Natural killer cell (primary cell): ENCODE measurements around the gene DDX60. TPM values are rescaled to one million over a fixed set of nuclear protein-coding genes. Genes with fewer than 3 reads are reported as not detected.
"Not testable (repeated sequence)": the region's sequence is repeated elsewhere in the genome, so short reads cannot be mapped to it uniquely, and the experiment has no call there.

Source experiments
- ATAC-seq, 3 donors: fragments of 150-1000 bp in 2 of 3; fragments of 200-7000 bp in 1 of 3; cut with Tn5 transposase; 1 replicate in 1 of 3; 2 replicates in 2 of 3; pipeline ENCODE4 v1.10.0; 2021; ENCODE audit warnings: mild to moderate bottlenecking in 2 of 3, moderate library complexity in 2 of 3
- DNase-seq, 2 donors: peaks; one replicate each; pipeline versions ENCODE4 v3.0.0 to v3.0.0-alpha.2; 2013 to 2021; ENCODE audit warnings: mixed read lengths in 1 of 2
- H3K27ac ChIP-seq: one replicate; pipeline ENCODE4 v1.5.1; 2013; ENCODE audit warnings: mild to moderate bottlenecking, low read length
- H3K27me3 ChIP-seq: one replicate; pipeline ENCODE4 v1.6.1; 2013; ENCODE audit warnings: low read length; ENCODE audit not compliant: control insufficient read depth, insufficient read depth
- H3K36me3 ChIP-seq: one replicate; pipeline ENCODE4 v1.6.1; 2013; ENCODE audit warnings: low read length; ENCODE audit not compliant: control insufficient read depth, insufficient read depth
- H3K4me1 ChIP-seq: one replicate; pipeline ENCODE4 v1.6.1; 2013; ENCODE audit warnings: low read length; ENCODE audit not compliant: control insufficient read depth, insufficient read depth
- H3K4me3 ChIP-seq: one replicate; pipeline ENCODE4 v1.5.1; 2013; ENCODE audit warnings: low read length
- H3K9me3 ChIP-seq: one replicate; pipeline ENCODE4 v1.6.1; 2013; ENCODE audit warnings: low read length; ENCODE audit not compliant: control insufficient read depth, insufficient read depth
- H3K27ac Mint-ChIP-seq, 2 donors: one replicate each; pipeline ENCODE4 v1.8.0; 2022; ENCODE audit warnings: mild to moderate bottlenecking in 2 of 2, mixed read lengths in 2 of 2, moderate library complexity in 1 of 2
- H3K27me3 Mint-ChIP-seq, 2 donors: one replicate each; pipeline ENCODE4 v1.8.0; 2022; ENCODE audit warnings: low read depth in 2 of 2, mixed read lengths in 2 of 2
- H3K36me3 Mint-ChIP-seq: one replicate; pipeline ENCODE4 v1.8.0; 2022; ENCODE audit warnings: mixed read lengths
- H3K4me1 Mint-ChIP-seq, 2 donors: one replicate each; pipeline ENCODE4 v1.8.0; 2022; ENCODE audit warnings: mixed read lengths in 2 of 2
- H3K4me3 Mint-ChIP-seq: one replicate; pipeline ENCODE4 v1.8.0; 2022; ENCODE audit warnings: mild to moderate bottlenecking, moderate library complexity, mixed read lengths
- H3K9me3 Mint-ChIP-seq, 2 donors: one replicate each; pipeline ENCODE4 v1.8.0; 2022; ENCODE audit warnings: mixed read lengths in 2 of 2
- CTCF ChIP-seq: fragments of 200-600 bp; IDR thresholded peaks from one replicate; pipeline ENCODE4 v1.8.0; 2022; ENCODE audit warnings: antibody characterized with exemption
- WGBS: methylation state at CpG from one replicate; pipeline ENCODE4 v1.1.7; 2013; ENCODE audit warnings: missing lambda C conversion rate; ENCODE audit not compliant: insufficient coverage; 5-methylcytosine and 5-hydroxymethylcytosine counted together
- intact Hi-C: fragments of 100-400 bp; cut with micrococcal nuclease; formaldehyde crosslinking; loops from one replicate; pipeline ENCODE4 v1.14.2; 2022
- total RNA-seq, 4 donors: library from RNA; stranded (reverse); fragments of 120-200 nt in 1 of 4; gene quantifications; one replicate each; pipeline versions ENCODE4 v1.2.3 to v1.2.4, GENCODE V29; 2013 to 2022

Gene DDX60
- total RNA-seq, 3 donors from 2014 or later (not counting 1 experiment from before 2014, with no cell fraction given): 29.4 to 37.2 (median 31.5) TPM

GRCh38 chr4:168337550-168337940, 19.0 kb upstream of the DDX60 start:
- no peak for ATAC-seq
- DNase-seq: no peak
- Mint-ChIP-seq H3K36me3 (no peaks in the 10 kb centered on the region), H3K27ac (no peak overlapping the region), H3K9me3 (peaks cover 6 to 8% of the 10 kb centered on the region in 2 donors), H3K27me3 (no peaks in the 10 kb centered on the region), H3K4me3 (no peak overlapping the region), H3K4me1 (no peaks in the 10 kb centered on the region)
- Histone ChIP-seq H3K9me3 (no peaks in the 10 kb centered on the region), H3K4me3 (no peak overlapping the region), H3K27me3 (no peaks in the 10 kb centered on the region), H3K27ac (no peak overlapping the region), H3K4me1 (no peaks in the 10 kb centered on the region), H3K36me3 (no peaks in the 10 kb centered on the region)
- intact Hi-C loops: no loop called here
- 93% methylated on average over 3 of the region's 3 CpGs for WGBS
- no peak for TF ChIP-seq CTCF

DNA sequence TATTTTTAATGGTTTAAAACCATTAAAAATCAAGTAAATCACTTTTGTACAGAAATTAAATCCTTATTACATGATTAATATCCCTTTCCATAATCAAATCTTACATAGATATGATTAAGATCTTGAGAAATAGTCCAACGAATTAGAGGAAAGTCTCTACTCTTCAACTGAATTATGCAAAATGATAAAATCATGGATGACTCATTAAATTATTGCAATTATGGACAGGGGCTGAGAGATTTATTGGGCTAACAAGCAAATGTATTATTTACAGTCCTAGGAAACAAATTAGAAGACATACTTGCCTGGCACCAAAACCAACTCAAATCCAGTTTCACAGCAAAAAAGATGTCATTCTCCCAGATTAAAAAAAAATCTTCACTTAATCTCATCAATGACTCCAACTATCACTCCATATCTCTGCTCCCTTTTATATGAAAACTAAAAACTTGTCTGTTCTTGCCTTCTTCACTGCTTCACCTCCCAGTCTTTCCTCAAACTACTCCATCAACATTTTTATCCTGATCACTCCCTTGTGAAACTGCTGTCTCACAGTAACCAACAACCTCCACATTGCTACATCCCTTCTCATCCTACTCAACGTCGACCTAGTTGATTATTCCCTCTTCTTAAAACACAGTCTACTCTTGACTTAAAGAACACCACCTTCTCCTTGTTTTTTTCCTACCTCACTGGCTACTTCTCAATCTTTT, 18.4 kb upstream of the DDX60 start:
- H3K27ac Mint-ChIP-seq: no peak overlapping the region
- H3K4me3 Mint-ChIP-seq: no peak overlapping the region
- no peaks in the 10 kb centered on the region for H3K9me3 ChIP-seq
- no peak overlapping the region for H3K27ac ChIP-seq
- H3K4me3 ChIP-seq: no peak overlapping the region
- intact Hi-C loops: no loop called here
- no peak for TF ChIP-seq CTCF
- no peaks in the 10 kb centered on the region for H3K4me1 Mint-ChIP-seq
- H3K4me1 ChIP-seq: no peaks in the 10 kb centered on the region
- no peak for ATAC-seq
- peaks cover 4 to 8% of the 10 kb centered on the region in 2 donors for H3K9me3 Mint-ChIP-seq
- H3K27me3 ChIP-seq: no peaks in the 10 kb centered on the region
- DNase-seq: no peak
- whole genome bisulfite sequencing: 94% methylated on average over 2 of the region's 3 CpGs
- H3K36me3 ChIP-seq: no peaks in the 10 kb centered on the region
- H3K36me3 Mint-ChIP-seq: no peaks in the 10 kb centered on the region
- H3K27me3 Mint-ChIP-seq: no peaks in the 10 kb centered on the region

DNA sequence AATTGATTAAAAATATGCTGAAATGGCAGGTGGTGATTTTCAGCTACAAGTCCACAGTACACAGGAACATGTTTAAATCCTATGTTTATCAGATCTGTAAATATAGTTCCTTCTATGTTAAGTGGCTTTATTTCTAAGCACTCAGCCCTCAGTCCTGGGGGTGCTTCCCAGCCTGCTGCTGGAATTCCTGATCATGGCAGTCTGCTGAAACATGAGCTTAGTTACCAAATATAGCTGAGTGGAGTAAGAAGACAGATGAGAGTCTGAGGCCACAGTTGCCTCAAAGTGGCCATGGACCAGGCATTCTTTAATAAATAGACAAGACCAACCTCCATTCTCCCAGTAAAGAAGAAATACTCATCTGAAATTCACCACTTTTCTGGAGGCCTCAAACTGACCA, 17.1 kb upstream of the DDX60 start:
- Mint-ChIP-seq H3K9me3 (no peaks in the 10 kb centered on the region), H3K36me3 (no peaks in the 10 kb centered on the region), H3K27me3 (peaks cover 0 to under 1% of the 10 kb centered on the region in 2 donors), H3K4me1 (no peaks in the 10 kb centered on the region), H3K27ac (no peak overlapping the region), H3K4me3 (no peak overlapping the region)
- Histone ChIP-seq H3K4me3 (no peak overlapping the region), H3K27me3 (no peaks in the 10 kb centered on the region), H3K9me3 (no peaks in the 10 kb centered on the region), H3K4me1 (no peaks in the 10 kb centered on the region), H3K27ac (no peak overlapping the region), H3K36me3 (no peaks in the 10 kb centered on the region)
- no peak for TF ChIP-seq CTCF
- no peak for ATAC-seq
- no peak for DNase-seq
- intact Hi-C loops: no loop called here

- intact Hi-C loops: no loop called here
Observed at GRCh38 chr4:168334053-168334452, 15.5 kb upstream of the DDX60 start.

GRCh38 chr4:168330575-168330974, 12.0 kb upstream of the DDX60 start:
- DNase-seq, H3K27me3 Mint-ChIP-seq, H3K27me3 ChIP-seq, H3K27ac Mint-ChIP-seq, H3K36me3 Mint-ChIP-seq, H3K4me3 ChIP-seq, H3K4me1 Mint-ChIP-seq, H3K9me3 ChIP-seq, ATAC-seq, intact Hi-C loops, H3K4me3 Mint-ChIP-seq, H3K36me3 ChIP-seq, H3K9me3 Mint-ChIP-seq, H3K4me1 ChIP-seq, H3K27ac ChIP-seq: not testable (repeated sequence)
- WGBS: 95% methylated on average over 3 of the region's 3 CpGs

More at GRCh38 chr4:168334053-168334452, 15.5 kb upstream of the DDX60 start:
- H3K4me1 Mint-ChIP-seq: no peaks in the 10 kb centered on the region
- Histone ChIP-seq H3K27ac (no peak overlapping the region), H3K27me3 (no peaks in the 10 kb centered on the region), H3K36me3 (no peaks in the 10 kb centered on the region), H3K9me3 (no peaks in the 10 kb centered on the region), H3K4me3 (no peak overlapping the region), H3K4me1 (no peaks in the 10 kb centered on the region)
- H3K27ac Mint-ChIP-seq: no peak overlapping the region
- H3K4me3 Mint-ChIP-seq: no peak overlapping the region
- H3K36me3 Mint-ChIP-seq: no peaks in the 10 kb centered on the region
- ATAC-seq (no peak), DNase-seq (no peak)
- H3K9me3 Mint-ChIP-seq: no peaks in the 10 kb centered on the region
- 77% methylated on average over 1 of the region's 1 CpG for WGBS
- H3K27me3 Mint-ChIP-seq: peaks cover 0 to 8% of the 10 kb centered on the region in 2 donors
- no peak for TF ChIP-seq CTCF
